H9 (cell line): Measurements from ENCODE around the gene PLCXD3. TPM values are rescaled to one million over a fixed set of nuclear protein-coding genes. Genes with fewer than 3 reads are reported as not detected.

ENCODE experiments used
- DNase-seq: peaks from one replicate; pipeline ENCODE4 v3.0.0-alpha.2; 2017
- H2AFZ ChIP-seq: one replicate; pipeline ENCODE4 v1.6.1; 2013; ENCODE audit warnings: mild to moderate bottlenecking, low read length, control low read depth, moderate library complexity
- H2AK5ac ChIP-seq: 2 replicates; pipeline ENCODE4 v1.6.1; 2013; ENCODE audit warnings: low read length, control low read depth, mixed read lengths; ENCODE audit not compliant: insufficient read length
- H2BK120ac ChIP-seq: one replicate; pipeline ENCODE4 v1.6.1; 2013; ENCODE audit warnings: low read depth, mild to moderate bottlenecking, low read length, control low read depth, inconsistent platforms; ENCODE audit not compliant: poor library complexity, severe bottlenecking
- H2BK12ac ChIP-seq: 2 replicates; pipeline ENCODE4 v1.6.1; 2013; ENCODE audit warnings: low read length, control low read depth, mixed read lengths, low read depth; ENCODE audit not compliant: insufficient read length
- H2BK15ac ChIP-seq: 2 replicates; pipeline ENCODE4 v1.6.1; 2013; ENCODE audit warnings: low read depth, low read length, control low read depth
- H2BK20ac ChIP-seq: one replicate; pipeline ENCODE4 v1.6.1; 2013; ENCODE audit warnings: low read depth, mild to moderate bottlenecking, low read length, control low read depth, inconsistent platforms; ENCODE audit not compliant: poor library complexity, severe bottlenecking
- H2BK5ac ChIP-seq: 2 replicates; pipeline ENCODE4 v1.6.1; 2013; ENCODE audit warnings: low read length, control low read depth, mixed read lengths; ENCODE audit not compliant: insufficient read length
- H3K14ac ChIP-seq: 2 replicates; pipeline ENCODE4 v1.6.1; 2013; ENCODE audit warnings: low read length, control low read depth; ENCODE audit not compliant: insufficient read depth
- H3K18ac ChIP-seq: 2 replicates; pipeline ENCODE4 v1.6.1; 2013; ENCODE audit warnings: low read depth, mild to moderate bottlenecking, mixed read lengths, low read length, control low read depth; ENCODE audit not compliant: insufficient read length
- H3K23ac ChIP-seq: 2 replicates; pipeline ENCODE4 v1.6.1; 2013; ENCODE audit warnings: low read length, control low read depth, mixed read lengths, low read depth; ENCODE audit not compliant: insufficient read length
- H3K23me2 ChIP-seq: 2 replicates; pipeline ENCODE4 v1.6.1; 2013; ENCODE audit warnings: low read depth, mild to moderate bottlenecking, mixed read lengths, low read length, control low read depth; ENCODE audit not compliant: insufficient read length, poor library complexity, severe bottlenecking
- H3K27ac ChIP-seq: 2 replicates; pipeline ENCODE4 v1.5.1; 2013; ENCODE audit warnings: low read length, control low read depth, mixed read lengths, low read depth; ENCODE audit not compliant: insufficient read length
- H3K27me3 ChIP-seq: 2 replicates; pipeline ENCODE4 v1.6.1; 2013; ENCODE audit warnings: low read length, control low read depth, inconsistent platforms; ENCODE audit not compliant: insufficient read depth
- H3K4ac ChIP-seq: 2 replicates; pipeline ENCODE4 v1.6.1; 2013; ENCODE audit warnings: low read depth, mild to moderate bottlenecking, control low read depth, inconsistent platforms, low read length, moderate library complexity
- H3K4me1 ChIP-seq: 2 replicates; pipeline ENCODE4 v1.6.1; 2013; ENCODE audit warnings: low read length, control low read depth, inconsistent platforms; ENCODE audit not compliant: insufficient read depth
- H3K4me2 ChIP-seq: 2 replicates; pipeline ENCODE4 v1.6.1; 2013; ENCODE audit warnings: low read length, control low read depth, mixed read lengths; ENCODE audit not compliant: insufficient read length, insufficient read depth
- H3K56ac ChIP-seq: 2 replicates; pipeline ENCODE4 v1.6.1; 2013; ENCODE audit warnings: low read depth, mild to moderate bottlenecking, mixed read lengths, low read length, control low read depth; ENCODE audit not compliant: insufficient read length
- H3K79me1 ChIP-seq: 2 replicates; pipeline ENCODE4 v1.6.1; 2013; ENCODE audit warnings: low read depth, mild to moderate bottlenecking, moderate library complexity, low read length, control low read depth, inconsistent platforms; ENCODE audit not compliant: insufficient read depth, poor library complexity, severe bottlenecking
- H3K79me2 ChIP-seq: 2 replicates; pipeline ENCODE4 v1.6.1; 2013; ENCODE audit warnings: low read length, control low read depth, inconsistent platforms; ENCODE audit not compliant: insufficient read depth
- H3K9ac ChIP-seq: 2 replicates; pipeline ENCODE4 v1.6.1; 2013; ENCODE audit warnings: low read length, control low read depth, mixed read lengths; ENCODE audit not compliant: insufficient read length; ENCODE audit errors: extremely low read depth
- H3K9me3 ChIP-seq: one replicate; pipeline ENCODE4 v1.6.1; 2013; ENCODE audit warnings: low read depth, low read length, inconsistent platforms; ENCODE audit not compliant: control insufficient read depth
- H3T11ph ChIP-seq: one replicate; pipeline ENCODE4 v1.6.1; 2013; ENCODE audit warnings: mild to moderate bottlenecking, low read length, control low read depth, inconsistent platforms
- H4K20me1 ChIP-seq: one replicate; pipeline ENCODE4 v1.6.1; 2013; ENCODE audit not compliant: control insufficient read depth, insufficient read length, insufficient read depth
- H4K5ac ChIP-seq: 2 replicates; pipeline ENCODE4 v1.6.1; 2013; ENCODE audit warnings: low read depth, mild to moderate bottlenecking, mixed read lengths, low read length, control low read depth; ENCODE audit not compliant: insufficient read length
- H4K8ac ChIP-seq: replicated peaks from 2 replicates; pipeline ENCODE4 v1.6.1; 2013; ENCODE audit warnings: low read length, control low read depth, mixed read lengths, low read depth; ENCODE audit not compliant: insufficient read length
- H4K91ac ChIP-seq: 2 replicates; pipeline ENCODE4 v1.6.1; 2013; ENCODE audit warnings: low read depth, mild to moderate bottlenecking, moderate library complexity, mixed read lengths, low read length, control low read depth; ENCODE audit not compliant: insufficient read length
- H3K27ac Mint-ChIP-seq, 3 experiments: 2 replicates in 2 of 3; 3 replicates in 1 of 3; pipeline ENCODE4 v1.8.0; 2020 to 2021; ENCODE audit warnings: mixed read lengths in 3 of 3, mild to moderate bottlenecking in 1 of 3, moderate library complexity in 1 of 3
- H3K27me3 Mint-ChIP-seq: 2 replicates; pipeline ENCODE4 v1.8.0; 2021; ENCODE audit warnings: low read depth, mild to moderate bottlenecking, moderate library complexity, mixed read lengths
- H3K36me3 Mint-ChIP-seq, 3 experiments: 2 replicates in 2 of 3; 3 replicates in 1 of 3; pipeline ENCODE4 v1.8.0; 2020 to 2021; ENCODE audit warnings: low read depth in 3 of 3, mixed read lengths in 3 of 3; ENCODE audit not compliant: insufficient read depth in 1 of 3
- H3K4me1 Mint-ChIP-seq, 2 experiments: 2 replicates each; pipeline ENCODE4 v1.8.0; 2020; ENCODE audit warnings: mixed read lengths in 2 of 2
- H3K4me3 Mint-ChIP-seq, 2 experiments: 2 replicates in 1 of 2; 3 replicates in 1 of 2; pipeline ENCODE4 v1.8.0; 2020 to 2021; ENCODE audit warnings: mild to moderate bottlenecking in 2 of 2, mixed read lengths in 2 of 2, moderate library complexity in 1 of 2
- H3K9me3 Mint-ChIP-seq, 2 experiments: 2 replicates in 1 of 2; 3 replicates in 1 of 2; pipeline ENCODE4 v1.8.0; 2020; ENCODE audit warnings: mild to moderate bottlenecking in 2 of 2, mixed read lengths in 2 of 2, moderate library complexity in 1 of 2
- CTCF ChIP-seq: fragments of 200-600 bp; sonication (generic); conservative IDR thresholded peaks from 3 replicates; pipeline ENCODE4 v1.8.0; 2021; ENCODE audit warnings: antibody characterized with exemption, mild to moderate bottlenecking
- WGBS: extraction: QIAGEN DNeasy Blood & Tissue Kit; methylation state at CpG from one replicate; pipeline ENCODE4 v1.1.7; 2013; ENCODE audit warnings: missing lambda C conversion rate, low lambda C conversion rate, mixed read lengths; ENCODE audit not compliant: insufficient read length; ENCODE audit errors: extremely low coverage; 5-methylcytosine and 5-hydroxymethylcytosine counted together
- total RNA-seq: library from RNA; stranded (reverse); gene quantifications from 2 replicates; pipeline ENCODE4 v1.2.1, GENCODE V29; 2021

PLCXD3 gene
- total RNA-seq, 1 experiment from 2014 or later = not detected

GRCh38 chr5:41403846-41404245 lies 106.6 kb downstream of the PLCXD3 start:
- no peak overlapping the region for H3K18ac ChIP-seq
- no peak overlapping the region for H3K4ac ChIP-seq
- Mint-ChIP-seq H3K4me1 (peaks cover 0 to 3% of the 10 kb centered on the region in 2 experiments; a peak in 1 of 4 replicates), H3K36me3 (peaks cover 0 to 2% (median 0%) of the 10 kb centered on the region in 3 experiments; a peak in 1 of 7 replicates), H3K9me3 (peaks cover 9 to 10% of the 10 kb centered on the region in 2 experiments; a peak in 4 of 5 replicates), H3K4me3 (no peak overlapping the region), H3K27me3 (no peaks in the 10 kb centered on the region), H3K27ac (no peak overlapping the region)
- H3K56ac ChIP-seq = no peak overlapping the region
- no peak overlapping the region for H4K5ac ChIP-seq
- H2BK12ac ChIP-seq = no peak overlapping the region
- H2AFZ ChIP-seq = no peak overlapping the region
- H2BK20ac ChIP-seq = no peak overlapping the region
- H3K23me2 ChIP-seq = no peaks in the 10 kb centered on the region
- H3K27me3 ChIP-seq = no peaks in the 10 kb centered on the region
- H3K79me2 ChIP-seq = no peaks in the 10 kb centered on the region
- no peak overlapping the region for H3K14ac ChIP-seq
- WGBS = no CpG with 5 or more reads among the region's 3 CpGs
- no peak overlapping the region for H2AK5ac ChIP-seq
- H3K9ac ChIP-seq = no peak overlapping the region
- H3K27ac ChIP-seq = no peak overlapping the region
- no peak overlapping the region for H4K8ac ChIP-seq
- no peak overlapping the region for H2BK5ac ChIP-seq
- no peak overlapping the region for H3T11ph ChIP-seq
- H2BK120ac ChIP-seq = no peak overlapping the region
- DNase-seq = no peak
- no peaks in the 10 kb centered on the region for H4K20me1 ChIP-seq
- no peaks in the 10 kb centered on the region for H3K4me1 ChIP-seq
- no peaks in the 10 kb centered on the region for H3K79me1 ChIP-seq
- no peak overlapping the region for H4K91ac ChIP-seq
- no peak overlapping the region for H2BK15ac ChIP-seq
- TF ChIP-seq CTCF = no peak
- no peaks in the 10 kb centered on the region for H3K9me3 ChIP-seq
- H3K23ac ChIP-seq = no peak overlapping the region
- H3K4me2 ChIP-seq = no peak overlapping the region
